HCT116 (cell line): Measurements from ENCODE around the gene CEP112. TPM values are rescaled to one million over a fixed set of nuclear protein-coding genes. Genes with fewer than 3 reads are reported as not detected.

ENCODE experiments used
- ATAC-seq: fragments of 200-7000 bp; cut with Tn5 transposase; 2 replicates; pipeline ENCODE4 v1.9.1; 2020; ENCODE audit warnings: mild to moderate bottlenecking, moderate library complexity
- BruUV-seq: library from RNA; stranded (reverse); fragments of 400-500 nt; replicated peaks from 2 replicates; lab custom pipeline; 2021; lab: Mats Ljungman, UMichigan
- CTCF ChIA-PET: fragments of 300-600 bp; sonication (Branson Sonifier 250); formaldehyde crosslinking; loops from one replicate; lab custom pipeline; 2021; ENCODE audit warnings: antibody characterized with exemption; lab: Charles Lee
- POLR2A ChIA-PET: fragments of 300-600, 350-600 bp; sonication (Branson Sonifier 250); formaldehyde crosslinking; loops from one replicate; lab custom pipeline; 2021; ENCODE audit warnings: antibody characterized with exemption; lab: Charles Lee
- RAD21 ChIA-PET, 2 experiments: fragments of 300-600 bp; sonication (Branson Sonifier 250); formaldehyde crosslinking; loops; one replicate each; lab custom pipeline; 2023; ENCODE audit warnings: low total read pairs in 2 of 2; ENCODE audit not compliant: uncharacterized antibody in 2 of 2, unreplicated experiment in 2 of 2, low non-redundant PET in 1 of 2; lab: Charles Lee
- DNase-seq: peaks from one replicate; pipeline ENCODE4 v3.0.0-alpha.2; 2010; ENCODE audit warnings: low read depth, low spot score
- H2AFZ ChIP-seq: fragments of 200-600 bp; shearing (Covaris generic), sonication (generic); 2 replicates; pipeline ENCODE4 v1.6.1; 2017; ENCODE audit warnings: low read depth, mixed run types, mixed read lengths, antibody characterized with exemption, low read length; ENCODE audit not compliant: poor library complexity, severe bottlenecking
- H3K27ac ChIP-seq: 2 replicates; pipeline ENCODE4 v1.5.1; 2012; ENCODE audit warnings: low read depth, low read length
- H3K27me3 ChIP-seq: fragments of 200-600 bp; sonication (generic); 2 replicates; pipeline ENCODE4 v1.6.1; 2016; ENCODE audit warnings: mixed run types, low read length, mixed read lengths; ENCODE audit not compliant: insufficient read depth
- H3K36me3 ChIP-seq, 2 experiments: fragments of 200-500 bp in 1 of 2; fragments of 200-600 bp in 1 of 2; sonication (Bioruptor generic) in 1 of 2; sonication (generic) in 1 of 2; 2 replicates each; pipeline versions ENCODE4 v1.5.1 to v1.6.1; 2014 to 2016; ENCODE audit warnings: low read length in 2 of 2, inconsistent platforms in 1 of 2, mixed read lengths in 1 of 2, mixed run types in 1 of 2; ENCODE audit not compliant: insufficient read depth in 2 of 2, control insufficient read depth in 1 of 2
- H3K4me1 ChIP-seq, 2 experiments: fragments of 200-600 bp in 1 of 2; sonication (generic) in 1 of 2; 2 replicates each; pipeline versions ENCODE4 v1.5.1 to v1.6.1; 2012 to 2017; ENCODE audit warnings: low read length in 2 of 2, inconsistent platforms in 1 of 2, mild to moderate bottlenecking in 1 of 2, mixed read lengths in 1 of 2, mixed run types in 1 of 2, moderate library complexity in 1 of 2; ENCODE audit not compliant: insufficient read depth in 2 of 2, control insufficient read depth in 1 of 2
- H3K4me2 ChIP-seq: fragments of 200-600 bp; sonication (generic); 2 replicates; pipeline ENCODE4 v1.6.1; 2017; ENCODE audit warnings: mixed run types, low read length, mixed read lengths
- H3K4me3 ChIP-seq, 2 experiments: fragments of 200-600 bp in 1 of 2; sonication (generic) in 1 of 2; replicated peaks in 1 of 2; 2 replicates each; pipeline ENCODE4 v1.5.1; 2011 to 2016; ENCODE audit warnings: low read length in 2 of 2, control low read depth in 1 of 2, low read depth in 1 of 2, mild to moderate bottlenecking in 1 of 2, mixed read lengths in 1 of 2, mixed run types in 1 of 2
- H3K79me2 ChIP-seq: fragments of 200-600 bp; sonication (generic); 2 replicates; pipeline ENCODE4 v1.6.1; 2017; ENCODE audit warnings: mild to moderate bottlenecking, mixed run types, low read length, moderate library complexity, mixed read lengths; ENCODE audit not compliant: insufficient read depth
- H3K9ac ChIP-seq: fragments of 200-600 bp; sonication (generic); 2 replicates; pipeline ENCODE4 v1.6.1; 2016; ENCODE audit warnings: low read length, mixed read lengths
- H3K9me2 ChIP-seq: fragments of 200-600 bp; sonication (generic), shearing (Covaris generic); 2 replicates; pipeline ENCODE4 v1.6.1; 2017; ENCODE audit warnings: mixed run types, mild to moderate bottlenecking, moderate library complexity; ENCODE audit not compliant: insufficient read depth
- H3K9me3 ChIP-seq, 2 experiments: fragments of 200-500 bp in 1 of 2; fragments of 200-600 bp in 1 of 2; sonication (Bioruptor generic) in 1 of 2; sonication (generic) in 1 of 2; 2 replicates each; pipeline ENCODE4 v1.6.1; 2014 to 2017; ENCODE audit warnings: low read length in 2 of 2, mixed read lengths in 2 of 2, inconsistent platforms in 1 of 2, low read depth in 1 of 2, mild to moderate bottlenecking in 1 of 2, mixed run types in 1 of 2, moderate library complexity in 1 of 2; ENCODE audit not compliant: control insufficient read depth in 1 of 2, insufficient read depth in 1 of 2
- H4K20me1 ChIP-seq: fragments of 200-600 bp; sonication (generic), shearing (Covaris generic); 2 replicates; pipeline ENCODE4 v1.6.1; 2017; ENCODE audit warnings: mixed run types, mild to moderate bottlenecking, moderate library complexity; ENCODE audit not compliant: insufficient read depth
- CBX3 ChIP-seq: IDR thresholded peaks from 2 replicates; pipeline ENCODE4 v1.6.1; 2012; ENCODE audit warnings: low read depth
- CEBPB ChIP-seq: IDR thresholded peaks from 2 replicates; pipeline ENCODE4 v1.6.1; 2012; ENCODE audit warnings: low read depth
- ELF1 ChIP-seq: IDR thresholded peaks from 2 replicates; pipeline ENCODE4 v1.6.1; 2012; ENCODE audit warnings: low read depth, borderline replicate concordance
- EZH2 ChIP-seq: fragments of 200-600 bp; sonication (generic); IDR thresholded peaks from 2 replicates; pipeline ENCODE4 v1.6.1; 2017; ENCODE audit warnings: antibody characterized with exemption, mixed run types
- FOSL1 ChIP-seq: IDR thresholded peaks from 2 replicates; pipeline ENCODE4 v1.6.1; 2012; ENCODE audit warnings: low read depth
- MAX ChIP-seq: IDR thresholded peaks from 2 replicates; pipeline ENCODE4 v1.6.1; 2012
- POLR2A ChIP-seq: IDR thresholded peaks from 2 replicates; pipeline ENCODE4 v1.7.0; 2011; ENCODE audit warnings: borderline replicate concordance; ENCODE audit not compliant: insufficient read depth, insufficient read length; ENCODE audit errors: extremely low read depth
- POLR2AphosphoS5 ChIP-seq: IDR thresholded peaks from 2 replicates; pipeline ENCODE4 v1.6.1; 2011; ENCODE audit warnings: mild to moderate bottlenecking, low read depth, low read length, moderate library complexity
- RAD21 ChIP-seq: IDR thresholded peaks from 2 replicates; pipeline ENCODE4 v1.6.1; 2012; ENCODE audit warnings: low read depth, mild to moderate bottlenecking
- YY1 ChIP-seq: IDR thresholded peaks from 2 replicates; pipeline ENCODE4 v1.6.1; 2011; ENCODE audit warnings: low read length, low read depth, moderate library complexity, mild to moderate bottlenecking; ENCODE audit not compliant: insufficient replicate concordance; ENCODE audit errors: extremely low read depth
- ZBTB33 ChIP-seq: IDR thresholded peaks from 2 replicates; pipeline ENCODE4 v1.6.1; 2011; ENCODE audit warnings: mild to moderate bottlenecking, low read length, moderate library complexity; ENCODE audit not compliant: insufficient replicate concordance; ENCODE audit errors: extremely low read depth
- ZFX ChIP-seq: fragments of 450-650 bp; IDR thresholded peaks from 2 replicates; pipeline ENCODE4 v1.6.1; 2017
- intact Hi-C: fragments of 100-400 bp; cut with micrococcal nuclease; formaldehyde crosslinking; loops from 2 replicates; pipeline ENCODE4 v1.10.0; 2022
- total RNA-seq: library from RNA; stranded (reverse); gene quantifications from one replicate; pipeline ENCODE4 v1.2.1, GENCODE V29; 2021; ENCODE audit not compliant: unreplicated experiment
- TF ChIP-seq, protein P1 (sequence below): IDR thresholded peaks from 2 replicates; pipeline ENCODE4 v1.6.1; 2012; ENCODE audit warnings: low read depth

Gene CEP112
- total RNA-seq, 1 experiment from 2014 or later = 10.9 TPM

GRCh38 chr17:66087073-66087472, 104.9 kb downstream of the CEP112 start:
- no peaks in the 10 kb centered on the region for H3K4me1 ChIP-seq
- no peaks in the 10 kb centered on the region for H3K79me2 ChIP-seq
- CTCF ChIA-PET = no interaction called here
- no peak for TF ChIP-seq FOSL1
- no peak for TF ChIP-seq YY1
- TF ChIP-seq EZH2 = no peak
- no peak for TF ChIP-seq CEBPB
- no peak for TF ChIP-seq RAD21
- no peak for TF ChIP-seq ZFX
- TF ChIP-seq POLR2AphosphoS5 = no peak
- no peak for TF ChIP-seq CBX3
- no peak for TF ChIP-seq ELF1
- no peak for TF ChIP-seq MAX
- no peak for TF ChIP-seq ZBTB33
- TF ChIP-seq, protein P1, sequence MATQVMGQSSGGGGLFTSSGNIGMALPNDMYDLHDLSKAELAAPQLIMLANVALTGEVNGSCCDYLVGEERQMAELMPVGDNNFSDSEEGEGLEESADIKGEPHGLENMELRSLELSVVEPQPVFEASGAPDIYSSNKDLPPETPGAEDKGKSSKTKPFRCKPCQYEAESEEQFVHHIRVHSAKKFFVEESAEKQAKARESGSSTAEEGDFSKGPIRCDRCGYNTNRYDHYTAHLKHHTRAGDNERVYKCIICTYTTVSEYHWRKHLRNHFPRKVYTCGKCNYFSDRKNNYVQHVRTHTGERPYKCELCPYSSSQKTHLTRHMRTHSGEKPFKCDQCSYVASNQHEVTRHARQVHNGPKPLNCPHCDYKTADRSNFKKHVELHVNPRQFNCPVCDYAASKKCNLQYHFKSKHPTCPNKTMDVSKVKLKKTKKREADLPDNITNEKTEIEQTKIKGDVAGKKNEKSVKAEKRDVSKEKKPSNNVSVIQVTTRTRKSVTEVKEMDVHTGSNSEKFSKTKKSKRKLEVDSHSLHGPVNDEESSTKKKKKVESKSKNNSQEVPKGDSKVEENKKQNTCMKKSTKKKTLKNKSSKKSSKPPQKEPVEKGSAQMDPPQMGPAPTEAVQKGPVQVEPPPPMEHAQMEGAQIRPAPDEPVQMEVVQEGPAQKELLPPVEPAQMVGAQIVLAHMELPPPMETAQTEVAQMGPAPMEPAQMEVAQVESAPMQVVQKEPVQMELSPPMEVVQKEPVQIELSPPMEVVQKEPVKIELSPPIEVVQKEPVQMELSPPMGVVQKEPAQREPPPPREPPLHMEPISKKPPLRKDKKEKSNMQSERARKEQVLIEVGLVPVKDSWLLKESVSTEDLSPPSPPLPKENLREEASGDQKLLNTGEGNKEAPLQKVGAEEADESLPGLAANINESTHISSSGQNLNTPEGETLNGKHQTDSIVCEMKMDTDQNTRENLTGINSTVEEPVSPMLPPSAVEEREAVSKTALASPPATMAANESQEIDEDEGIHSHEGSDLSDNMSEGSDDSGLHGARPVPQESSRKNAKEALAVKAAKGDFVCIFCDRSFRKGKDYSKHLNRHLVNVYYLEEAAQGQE = no peak
- no peak for TF ChIP-seq POLR2A
- peaks cover 0 to 5% of the 10 kb centered on the region in 2 experiments; a peak in 1 of 4 replicates for H3K9me3 ChIP-seq
- no peak overlapping the region for H3K9ac ChIP-seq
- BruUV-seq = no TSS peak
- no peak overlapping the region for H3K4me2 ChIP-seq
- POLR2A ChIA-PET = no interaction called here
- no peaks in the 10 kb centered on the region for H3K36me3 ChIP-seq
- no peak overlapping the region for H3K27ac ChIP-seq
- H2AFZ ChIP-seq = no peak overlapping the region
- H3K4me3 ChIP-seq = no peak overlapping the region
- no peaks in the 10 kb centered on the region for H3K27me3 ChIP-seq
- H3K9me2 ChIP-seq = no peaks in the 10 kb centered on the region
- RAD21 ChIA-PET = no interaction called here
- ATAC-seq (no peak), DNase-seq (no peak)
- H4K20me1 ChIP-seq = no peaks in the 10 kb centered on the region
- intact Hi-C loops = no loop called here
